ENCODE data around the gene PRKAR1B.
"Not testable (repeated sequence)": the region's sequence is repeated elsewhere in the genome, so short reads cannot be mapped to it uniquely, and the experiment has no call there.

PRKAR1B gene

DNA sequence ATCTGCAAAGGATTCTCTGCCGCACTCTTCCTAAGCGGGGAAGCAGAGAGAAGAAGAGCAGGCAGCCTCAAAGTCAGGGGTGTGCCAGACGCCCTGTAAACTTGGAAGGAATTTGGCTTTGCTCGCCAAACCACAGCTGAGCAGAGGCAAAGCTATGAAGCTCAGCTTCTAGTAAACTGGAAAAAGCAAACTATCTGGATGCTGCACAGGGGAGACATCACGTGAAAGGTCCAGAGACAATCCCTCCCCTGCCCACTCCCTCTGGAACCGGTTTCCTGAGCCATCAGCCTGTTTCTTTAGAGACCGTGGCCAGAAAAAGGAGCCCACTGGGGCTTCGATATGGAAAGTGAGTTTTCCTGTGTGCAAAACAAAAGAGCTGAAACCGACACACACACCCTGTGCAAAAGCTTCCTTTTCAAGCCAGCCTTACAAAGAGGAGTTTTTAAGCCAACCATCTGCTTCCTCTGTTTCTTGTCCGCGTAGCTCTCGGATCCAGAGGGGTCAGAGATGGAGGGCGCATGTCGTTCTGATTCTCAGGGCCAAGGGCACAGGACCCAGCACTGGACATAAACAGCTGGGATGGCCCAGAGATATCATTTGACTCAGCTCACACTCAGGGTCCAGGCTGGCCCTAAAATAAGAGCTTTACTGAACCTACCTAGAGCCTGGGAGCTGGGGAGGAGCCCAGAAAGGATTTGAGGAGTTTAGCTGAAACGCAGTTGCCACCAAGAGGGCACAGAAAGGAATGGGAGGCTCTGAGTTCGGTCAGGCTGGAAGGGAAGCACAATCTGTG, 58.7 kb downstream of the PRKAR1B start:
- no peak for DNase-seq (ENCODE audit: low read depth in 2 of 2)

DNA sequence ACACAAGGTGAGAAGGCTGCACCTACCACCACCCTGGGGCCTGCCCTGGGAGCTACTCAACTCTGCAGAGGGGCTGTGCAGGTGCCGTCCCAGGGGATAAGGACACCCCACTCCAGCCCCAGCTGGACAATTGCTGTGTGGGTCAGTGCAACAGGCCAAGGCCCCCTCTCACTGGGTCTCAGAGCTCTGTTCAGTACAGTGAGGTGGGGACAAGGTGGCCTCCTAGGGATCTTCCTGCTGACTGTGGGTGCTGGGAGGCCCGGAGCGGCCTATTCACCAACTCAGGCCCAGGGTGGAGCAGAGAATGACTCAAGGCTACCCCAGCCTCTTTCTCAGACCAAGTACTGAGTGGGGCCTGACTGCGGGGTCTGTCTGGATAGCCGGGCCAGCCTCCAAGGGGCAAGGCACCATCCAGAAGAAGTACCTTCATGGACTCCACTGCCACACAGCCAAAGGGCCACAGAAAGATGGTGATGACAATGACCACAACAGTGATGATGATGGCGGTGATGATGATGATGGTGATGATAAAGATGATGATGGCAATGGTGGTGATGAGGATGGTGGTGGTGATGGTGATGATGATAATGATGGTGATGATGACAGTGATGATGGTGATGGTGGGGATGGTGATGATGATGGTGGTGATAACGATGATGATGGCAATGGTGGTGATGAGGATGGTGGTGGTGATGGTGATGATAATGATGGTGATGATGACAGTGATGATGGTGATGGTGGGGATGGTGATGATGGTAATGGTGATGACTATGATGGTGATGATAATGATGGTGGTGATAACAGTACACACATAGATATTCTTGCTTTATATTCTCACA, 60.4 kb downstream of the PRKAR1B start:
- DNase-seq (ENCODE audit: low read depth in 2 of 2), result no peak

DNA sequence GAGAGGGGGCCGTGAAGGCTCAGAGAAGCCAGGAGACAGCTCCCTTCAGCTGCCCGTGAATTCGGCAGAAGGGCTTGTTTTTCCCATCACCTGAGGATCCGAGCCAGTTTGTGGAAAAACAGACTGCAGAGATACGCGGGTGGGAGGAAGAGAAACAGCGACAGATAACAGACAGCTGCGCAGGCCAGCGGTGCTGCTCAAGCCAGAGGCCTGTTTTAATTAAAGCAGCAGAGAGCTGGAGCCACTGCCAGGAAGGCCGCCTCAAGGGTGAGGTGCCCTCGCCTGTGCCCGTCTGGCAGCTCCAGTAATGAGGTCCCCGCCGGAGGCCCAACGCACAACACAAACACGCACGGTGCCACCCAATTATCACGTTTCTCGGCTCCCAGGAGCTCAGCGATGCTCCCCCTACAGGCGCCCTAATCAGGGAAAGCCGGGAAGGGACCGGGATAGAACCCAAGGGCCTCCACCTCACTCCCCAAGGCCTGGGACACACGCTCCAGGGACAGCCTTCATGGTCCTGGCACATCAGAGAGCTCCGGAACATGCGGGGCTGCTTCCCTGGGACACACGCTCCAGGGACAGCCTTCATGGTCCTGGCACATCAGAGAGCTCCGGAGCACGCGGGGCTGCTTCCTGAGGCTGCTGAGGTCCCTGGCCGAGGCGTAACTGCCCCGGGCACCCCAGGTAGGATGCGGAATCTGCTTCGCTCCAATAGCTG, 61.2 kb downstream of the PRKAR1B start:
- DNase-seq (ENCODE audit: low read depth in 2 of 2), result no peak

DNA sequence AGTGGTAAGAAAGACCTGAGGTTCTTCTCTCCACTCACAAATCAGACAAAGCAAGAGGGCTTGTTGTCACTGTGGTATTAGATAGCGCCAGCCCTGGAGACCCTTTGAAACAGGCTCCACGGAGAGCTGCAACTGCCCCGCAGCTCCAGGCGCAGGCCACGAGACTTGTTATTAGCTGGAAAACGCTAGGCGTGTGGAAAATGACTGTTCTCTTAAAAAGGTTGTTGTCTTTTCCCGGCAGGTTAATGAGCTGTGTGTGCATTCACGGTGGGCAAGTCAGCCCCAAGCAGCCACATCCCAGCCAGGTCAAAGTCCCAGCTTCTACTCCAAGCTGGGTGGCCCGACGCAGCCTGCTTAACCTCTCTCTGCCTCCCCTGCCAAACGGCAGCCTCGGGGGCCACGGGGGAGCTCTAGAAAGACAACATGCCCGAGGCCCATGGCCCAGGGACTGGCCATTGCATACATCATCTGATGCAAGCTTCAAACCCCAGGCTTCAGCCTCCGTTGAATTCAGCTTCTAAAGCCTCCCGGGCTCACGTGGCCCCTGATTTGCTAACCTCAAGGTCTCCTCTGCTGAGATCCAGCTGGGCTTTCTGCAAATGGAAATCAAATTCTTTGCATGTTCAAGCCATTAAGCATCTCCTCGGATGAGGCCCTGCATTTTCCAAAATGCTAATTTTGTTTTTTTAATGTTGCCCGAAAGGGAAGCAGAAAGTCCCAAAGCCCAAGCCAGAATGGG, 61.9 kb downstream of the PRKAR1B start:
- DNase-seq (ENCODE audit: low read depth in 2 of 2), result no peak

DNA sequence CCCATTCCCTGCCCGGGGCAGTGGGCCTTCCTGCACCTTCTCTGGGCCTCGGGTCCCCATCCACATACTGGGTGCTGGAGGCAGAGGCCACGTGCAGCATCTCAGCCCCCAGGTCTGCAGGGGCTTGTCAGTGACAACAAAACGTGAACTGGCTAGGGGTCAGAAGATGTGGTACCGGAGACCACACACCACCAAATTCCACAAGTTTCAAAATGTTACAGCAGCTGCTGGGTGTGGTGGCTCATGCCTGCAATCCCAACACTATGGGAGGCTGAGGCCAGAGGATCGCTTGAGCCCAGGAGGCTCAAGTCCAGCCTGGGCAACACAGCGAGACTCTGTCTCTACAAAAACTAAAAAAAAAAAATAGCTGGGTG, 62.7 kb downstream of the PRKAR1B start:
- DNase-seq (ENCODE audit: low read depth in 2 of 2), result no peak

DNA sequence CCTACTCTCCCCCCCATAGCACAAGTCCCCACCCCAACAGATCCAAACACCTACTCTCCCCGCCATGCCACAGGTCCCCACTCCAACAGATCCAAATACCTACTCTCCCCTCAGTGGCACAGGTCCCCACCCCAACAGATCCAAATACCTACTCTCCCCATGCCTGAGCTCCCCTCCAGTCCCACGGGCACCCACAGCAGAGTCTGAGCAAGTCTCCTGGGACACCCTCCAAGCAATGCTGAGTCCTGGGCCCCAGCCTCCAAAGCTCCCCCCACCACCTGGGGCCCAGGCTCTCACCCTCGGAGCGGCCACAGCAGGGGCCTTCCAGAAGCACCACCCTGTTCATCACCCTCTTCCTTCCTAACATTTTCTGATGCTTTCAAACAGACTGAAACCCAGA, 64.5 kb downstream of the PRKAR1B start:
- DNase-seq (ENCODE audit: low read depth in 2 of 2), result no peak

DNA sequence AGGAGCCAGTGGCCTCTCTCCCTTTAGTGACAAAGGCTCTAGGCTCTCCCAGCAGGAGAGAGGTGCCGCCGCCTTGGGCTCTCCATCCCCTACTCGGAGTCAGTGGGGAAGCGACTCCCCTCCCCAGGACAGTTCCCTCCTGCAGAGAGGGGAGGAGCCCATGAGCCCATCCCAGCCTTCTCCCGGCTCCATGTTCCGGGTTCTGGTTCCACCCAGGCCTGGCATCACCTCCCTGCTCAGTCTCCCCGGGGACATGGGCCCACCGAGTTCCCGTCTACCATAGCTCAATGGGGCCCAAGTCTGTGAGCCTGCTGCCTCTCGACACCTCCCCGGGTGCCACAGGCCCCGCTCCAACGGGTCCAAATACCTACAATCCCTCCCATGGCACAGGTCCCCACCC, 67.1 kb downstream of the PRKAR1B start:
- DNase-seq (ENCODE audit: low read depth in 2 of 2), result no peak

DNA sequence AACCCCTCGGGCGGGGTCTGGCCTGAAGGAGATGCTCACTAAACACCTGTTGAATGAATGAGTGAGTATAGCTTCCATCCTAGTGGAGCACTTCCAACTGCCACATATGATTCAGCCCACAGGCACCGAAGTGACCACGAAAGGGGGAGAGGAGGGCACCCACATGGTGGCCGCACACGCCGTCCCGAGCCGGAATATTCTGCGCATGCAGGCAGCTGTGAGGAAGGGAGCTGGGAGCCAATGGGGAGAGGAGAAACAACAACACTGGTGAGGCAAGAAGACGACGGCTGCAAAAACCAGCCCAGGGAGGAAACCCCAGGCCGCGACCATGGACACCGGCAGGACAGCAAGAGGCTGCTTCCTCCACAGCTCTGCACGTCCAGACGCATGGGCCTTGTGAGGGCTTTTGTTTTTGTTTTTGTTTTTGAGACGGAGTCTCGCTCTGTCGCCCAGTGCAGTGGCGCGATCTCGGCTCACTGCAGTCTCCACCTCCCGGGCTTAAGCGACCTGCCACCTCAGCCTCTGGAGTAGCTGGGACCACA, 67.7 kb downstream of the PRKAR1B start:
- no peak for DNase-seq (ENCODE audit: low read depth in 2 of 2)

DNA sequence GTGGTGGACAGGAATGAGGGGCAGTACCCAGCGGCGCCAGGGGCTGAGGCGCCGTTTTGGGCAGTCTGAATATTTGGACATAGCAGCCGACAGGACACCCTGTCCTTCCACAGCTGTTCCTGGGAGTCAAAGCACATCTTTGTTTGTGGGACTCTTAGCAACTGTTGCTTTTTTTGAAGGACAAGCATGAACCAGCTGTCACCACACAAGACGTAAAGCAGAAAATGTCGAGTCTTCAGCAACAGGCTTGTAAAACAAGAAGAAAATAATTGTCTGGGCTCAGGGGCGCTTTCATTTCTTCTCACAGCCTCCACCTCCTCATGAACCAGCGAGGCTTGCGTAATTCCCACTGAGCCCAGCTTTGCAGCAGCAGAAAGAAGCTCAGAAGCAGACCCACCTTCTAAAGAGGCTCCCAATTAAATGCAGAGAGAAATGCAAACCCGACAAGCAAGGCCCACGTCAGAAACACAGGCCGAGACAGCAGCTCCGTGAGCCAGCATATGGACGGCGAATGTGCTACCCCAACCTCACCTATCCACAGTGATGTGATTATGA, 69.4 kb downstream of the PRKAR1B start:
- no peak for DNase-seq (ENCODE audit: low read depth in 2 of 2)

DNA sequence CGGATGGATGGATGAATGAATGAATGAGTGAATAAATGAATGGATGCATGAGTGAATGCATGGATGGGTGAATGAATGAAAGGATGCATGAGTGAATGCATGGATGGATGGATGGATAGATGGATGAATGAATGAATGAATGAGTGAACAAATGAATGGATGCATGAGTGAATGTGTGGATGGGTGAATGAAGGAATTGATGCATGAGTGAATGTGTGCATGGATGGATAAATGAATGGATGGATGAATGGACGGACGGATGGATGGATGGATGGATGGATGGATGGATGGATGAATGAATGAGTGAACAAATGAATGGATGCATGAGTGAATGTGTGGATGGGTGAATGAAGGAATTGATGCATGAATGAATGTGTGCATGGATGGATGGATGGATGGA, 70.1 kb downstream of the PRKAR1B start:
- DNase-seq (ENCODE audit: low read depth in 2 of 2), result not testable (repeated sequence)

DNA sequence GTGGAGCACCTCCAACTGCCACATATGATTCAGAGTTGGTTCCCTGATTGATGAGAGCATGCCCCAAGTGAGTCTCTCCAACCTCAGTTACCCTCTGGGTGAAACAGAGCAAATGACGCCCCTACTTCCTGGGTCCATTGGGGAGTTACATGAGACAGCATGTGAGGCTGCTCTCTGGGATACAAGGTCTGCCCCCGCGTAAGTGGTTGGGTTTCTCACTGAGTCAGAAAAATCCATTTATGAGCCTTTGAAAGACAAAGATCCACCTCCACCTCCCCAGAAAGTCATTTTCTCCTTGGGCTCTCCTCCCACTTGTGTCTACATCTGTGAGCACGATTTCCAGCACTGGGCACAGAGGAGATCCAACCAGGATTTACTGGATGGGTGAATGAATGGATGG, 71.3 kb downstream of the PRKAR1B start:
- DNase-seq (ENCODE audit: low read depth in 2 of 2), result no peak

DNA sequence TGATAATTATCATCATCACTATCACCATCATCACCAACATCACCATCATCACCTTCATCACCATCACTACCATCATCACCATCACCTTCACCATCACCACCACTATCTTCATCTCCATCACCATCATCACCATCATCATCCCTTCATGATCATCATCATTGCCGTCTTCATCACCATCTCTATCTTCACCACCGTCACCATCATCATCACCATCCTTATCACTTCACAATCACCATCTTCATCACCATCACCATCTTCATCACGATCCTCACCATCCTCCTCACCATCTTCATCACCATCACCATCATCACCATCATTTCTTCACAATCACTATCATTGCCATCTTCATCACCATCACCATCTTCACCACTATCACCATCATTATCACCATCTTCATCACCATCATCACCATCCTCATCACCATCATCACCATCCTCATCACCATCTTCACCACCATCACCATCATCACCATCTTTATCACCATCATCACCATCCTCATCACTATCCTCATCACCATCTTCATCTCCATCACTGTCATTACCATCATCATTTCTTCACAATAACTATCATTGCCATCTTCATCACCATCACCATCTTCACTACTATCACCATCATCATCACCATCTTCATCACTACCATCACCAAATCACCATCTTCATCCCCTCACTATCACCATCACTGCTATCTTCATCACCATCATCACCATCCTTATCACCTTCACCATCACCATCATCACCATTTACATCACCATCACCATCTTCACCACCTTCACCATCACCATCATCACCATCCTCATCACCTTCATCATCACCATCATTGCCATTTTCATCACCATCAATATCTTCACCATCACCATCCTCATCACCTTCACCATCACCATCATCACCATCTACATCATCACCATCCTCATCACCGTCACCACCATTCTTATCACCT, 73.0 kb downstream of the PRKAR1B start:
- no peak for DNase-seq (ENCODE audit: low read depth in 2 of 2)

DNA sequence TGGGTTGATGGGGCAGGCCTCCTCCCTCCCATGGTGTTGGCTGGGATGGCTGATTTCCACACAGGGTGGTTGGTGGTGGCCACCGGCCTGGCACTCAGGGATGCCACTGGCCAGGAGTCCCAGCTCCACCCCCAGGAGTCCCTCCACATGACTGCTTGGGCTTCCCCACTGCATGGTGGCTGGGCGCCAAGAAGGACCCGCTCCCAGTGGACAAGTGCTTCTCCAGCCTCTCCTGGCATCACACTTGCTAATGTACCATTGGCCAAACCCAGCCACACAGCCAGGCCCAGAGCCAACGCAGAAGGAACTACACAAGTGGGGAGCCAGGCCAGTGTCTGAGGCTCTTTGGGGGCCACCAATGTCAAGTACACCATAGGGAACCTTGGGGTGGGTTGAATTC, 74.2 kb downstream of the PRKAR1B start:
- DNase-seq (ENCODE audit: low read depth in 2 of 2), result no peak

DNA sequence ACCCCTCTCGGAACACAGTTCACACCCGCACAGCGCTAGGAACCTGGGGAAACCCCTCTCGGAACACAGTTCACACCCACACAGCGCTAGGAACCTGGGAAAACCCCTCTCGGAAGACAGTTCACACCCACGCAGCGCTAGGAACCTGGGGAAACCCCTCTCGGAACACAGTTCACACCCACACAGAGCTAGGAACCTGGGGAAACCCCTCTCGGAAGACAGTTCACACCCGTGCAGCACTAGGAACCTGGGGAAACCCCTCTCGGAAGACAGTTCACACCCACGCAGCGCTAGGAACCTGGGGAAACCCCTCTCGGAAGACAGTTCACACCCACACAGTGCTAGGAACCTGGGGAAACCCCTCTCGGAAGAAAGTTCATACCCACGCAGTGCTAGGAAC, 74.9 kb downstream of the PRKAR1B start:
- DNase-seq (ENCODE audit: low read depth in 2 of 2), result not testable (repeated sequence)

DNA sequence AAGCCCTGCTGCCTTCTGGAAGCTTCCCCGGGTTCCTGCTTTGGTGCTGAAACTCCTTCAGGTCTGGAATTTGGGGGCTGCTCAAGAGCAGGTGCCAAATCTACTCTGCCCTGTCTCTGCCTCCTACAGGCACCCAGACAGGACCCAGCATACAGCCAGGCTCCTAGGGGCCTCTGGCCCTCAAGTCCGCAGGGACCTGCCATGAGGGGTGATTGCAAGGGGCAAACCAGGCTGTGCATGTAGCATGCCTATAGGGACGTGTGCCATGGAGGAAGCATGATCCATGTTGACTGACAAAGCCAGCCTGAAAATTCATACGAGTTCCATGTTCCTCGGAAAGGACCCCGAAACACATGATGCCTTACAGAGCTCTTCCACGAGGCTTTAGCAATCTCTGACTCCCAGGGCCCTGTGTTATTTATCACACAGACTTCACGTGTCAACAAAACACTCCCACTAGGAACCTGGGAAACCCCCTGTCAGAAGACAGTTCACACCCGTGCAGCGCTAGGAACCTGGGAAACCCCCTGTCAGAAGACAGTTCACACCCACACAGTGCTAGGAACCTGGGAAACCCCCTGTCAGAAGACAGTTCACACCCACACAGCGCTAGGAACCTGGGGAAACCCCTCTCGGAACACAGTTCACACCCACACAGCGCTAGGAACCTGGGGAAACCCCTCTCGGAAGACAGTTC, 75.9 kb downstream of the PRKAR1B start:
- DNase-seq (ENCODE audit: low read depth in 2 of 2), result peak in 1 of 2 donors; percentile 24

DNA sequence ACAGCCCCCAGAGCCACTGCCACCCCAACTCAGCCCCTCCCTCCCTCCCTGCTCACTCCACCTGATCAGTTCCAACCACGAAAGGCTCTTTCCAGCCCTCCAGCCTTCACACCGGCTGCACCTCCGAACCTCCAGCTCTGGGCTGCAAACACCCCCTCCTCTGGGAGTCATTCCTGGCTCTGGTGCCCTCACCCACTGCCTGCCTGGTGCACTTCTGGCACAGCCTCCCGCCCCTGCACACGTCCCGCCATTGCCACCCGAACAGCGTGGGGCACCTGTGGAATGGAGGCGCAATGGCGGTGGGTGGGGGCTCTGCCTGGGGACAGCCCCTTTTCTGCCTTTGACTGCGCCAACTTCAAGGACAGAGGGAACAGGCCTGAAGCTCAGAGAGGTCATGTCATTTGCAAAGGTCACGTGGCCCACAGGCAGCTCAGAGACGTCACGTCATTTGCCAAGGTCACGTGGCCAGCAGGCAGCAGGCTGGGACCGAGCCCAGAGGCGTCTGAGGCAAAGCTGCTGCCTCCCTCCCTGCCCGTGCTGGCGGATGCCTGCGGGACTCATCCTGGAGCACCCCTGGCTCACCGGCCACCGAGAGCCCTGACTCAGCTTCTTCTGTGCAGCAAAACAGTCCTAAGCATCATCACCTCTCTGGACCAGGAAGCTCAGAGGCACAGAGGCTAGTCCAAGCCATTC, 76.6 kb downstream of the PRKAR1B start:
- no peak for DNase-seq (ENCODE audit: low read depth in 2 of 2)

DNA sequence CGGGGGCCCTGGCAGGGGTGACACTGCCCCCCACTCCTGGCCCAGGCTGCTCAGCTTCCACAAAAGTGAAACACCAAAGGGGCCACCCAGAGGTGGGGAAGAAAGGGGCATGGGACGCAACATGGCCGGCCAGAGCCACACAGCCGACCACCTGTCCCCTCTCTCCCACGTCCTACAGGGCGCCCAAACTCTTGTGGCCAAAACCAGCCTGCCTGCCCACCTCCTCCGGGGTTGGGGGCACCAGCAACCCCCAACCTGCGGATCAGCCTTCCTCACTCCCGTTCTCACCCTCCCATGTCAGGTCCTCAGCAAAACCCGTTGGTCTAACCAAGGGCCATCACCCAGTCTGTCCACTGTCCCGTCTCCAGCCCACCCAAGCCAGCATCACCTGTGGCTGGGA, 80.1 kb downstream of the PRKAR1B start:
- DNase-seq (ENCODE audit: low read depth in 2 of 2), result no peak

DNA sequence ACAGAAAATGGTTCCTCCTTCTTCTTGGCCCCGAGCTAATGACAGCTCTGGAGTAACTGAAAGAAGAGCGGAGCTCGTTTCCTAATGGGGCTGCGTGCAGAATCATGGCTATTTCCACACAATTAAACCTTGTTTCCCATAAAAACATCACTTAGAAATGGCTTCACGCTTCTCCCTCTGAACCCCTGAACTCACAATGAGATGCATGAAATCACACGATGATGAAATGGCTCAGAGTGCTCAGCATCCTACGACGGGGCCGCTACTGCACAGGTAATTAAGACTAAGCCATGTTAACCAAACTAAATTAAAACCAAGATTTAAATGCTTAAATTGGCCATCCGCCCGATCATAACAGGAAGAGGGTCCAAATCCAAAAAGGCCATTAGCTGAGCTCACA, 80.6 kb downstream of the PRKAR1B start:
- DNase-seq (ENCODE audit: low read depth in 2 of 2), result no peak

DNA sequence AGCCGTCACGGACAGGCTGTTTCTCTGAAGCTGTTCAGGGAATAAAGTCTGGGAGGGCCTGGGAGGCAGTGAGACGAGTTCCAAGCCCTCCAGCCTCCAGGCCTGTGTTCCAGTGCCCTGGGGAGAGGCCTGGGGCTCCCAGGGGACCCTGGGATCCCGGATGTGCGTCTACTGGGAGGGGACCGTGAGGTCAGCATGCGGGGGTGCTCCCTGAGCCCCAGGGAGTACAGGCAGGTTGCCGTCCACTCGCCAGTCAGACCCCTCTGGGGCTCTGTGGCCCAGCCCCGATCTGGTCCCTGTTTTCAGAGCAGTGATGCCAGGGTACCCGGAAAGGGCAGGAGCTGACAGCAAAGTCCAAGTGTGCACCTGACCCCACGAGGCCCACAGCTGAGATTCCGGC, 81.5 kb downstream of the PRKAR1B start:
- DNase-seq (ENCODE audit: low read depth in 2 of 2), result no peak

Data from stimulated activated CD8-positive, alpha-beta memory T cell treated with anti-CD3 and anti-CD28 coated beads, Interleukin-15, amount 100 ng/mL, for 4 hours (primary cell).